Kidney (tissue), 14 donors: Measurements from ENCODE around the gene CASD1. TPM values are rescaled to one million over a fixed set of nuclear protein-coding genes. Genes with fewer than 3 reads are reported as not detected.

ENCODE experiments used
- DNase-seq, 5 donors: peaks; one replicate each; pipeline ENCODE4 v3.0.0-alpha.2; 2013 to 2020
- FAIRE-seq: peaks from 2 replicates; lab custom pipeline; 2012; peaks lifted over from hg19 to GRCh38; lab: Jason Lieb, UNC
- H3K27ac ChIP-seq, 2 donors: one replicate each; pipeline ENCODE4 v1.7.0; 2013; ENCODE audit warnings: low read depth in 2 of 2, low read length in 2 of 2, inconsistent platforms in 1 of 2
- H3K27me3 ChIP-seq: one replicate; pipeline ENCODE4 v1.7.1; 2013; ENCODE audit warnings: low read length, inconsistent platforms; ENCODE audit not compliant: control insufficient read depth, insufficient read depth
- H3K36me3 ChIP-seq, 3 donors: one replicate each; pipeline versions ENCODE4 v1.7.0 to v1.7.1; 2013; ENCODE audit warnings: low read length in 3 of 3, control low read depth in 1 of 3, inconsistent platforms in 1 of 3; ENCODE audit not compliant: insufficient read depth in 3 of 3, control insufficient read depth in 2 of 3
- H3K4me1 ChIP-seq, 3 donors: one replicate each; pipeline versions ENCODE4 v1.7.0 to v1.7.1; 2013; ENCODE audit warnings: low read length in 3 of 3, inconsistent platforms in 1 of 3, low read depth in 1 of 3; ENCODE audit not compliant: control insufficient read depth in 2 of 3, insufficient read depth in 2 of 3
- H3K4me3 ChIP-seq, 3 donors: one replicate each; pipeline versions ENCODE4 v1.7.0 to v1.8.1; 2013; ENCODE audit warnings: low read length in 3 of 3, control low read depth in 1 of 3, inconsistent platforms in 1 of 3
- H3K9ac ChIP-seq, 3 donors: one replicate each; pipeline versions ENCODE4 v1.7.0 to v1.7.1; 2013; ENCODE audit warnings: low read length in 3 of 3, control low read depth in 1 of 3, inconsistent platforms in 1 of 3
- H3K9me3 ChIP-seq, 3 donors: one replicate each; pipeline versions ENCODE4 v1.7.0 to v1.7.1; 2013; ENCODE audit warnings: low read length in 3 of 3, control low read depth in 1 of 3, inconsistent platforms in 1 of 3; ENCODE audit not compliant: control insufficient read depth in 2 of 3, insufficient read depth in 1 of 3
- intact Hi-C: fragments of 100-400 bp; cut with DNase I; formaldehyde crosslinking; loops from one replicate; pipeline ENCODE4 v1.11.1; 2022
- polyA plus RNA-seq: library from polyadenylated mRNA; stranded (reverse); fragments of 350-450 nt; fragmentation: Illumina TruSeq; extraction: RNeasy Lipid Tissue Mini Kit (QIAGEN cat#74804); gene quantifications from one replicate; pipeline ENCODE4 v1.2.3, GENCODE V29; 2014; ENCODE audit warnings: low read depth, low replicate concordance; ENCODE audit not compliant: insufficient read depth
- total RNA-seq: library from RNA; stranded (reverse); fragmentation: NEBNext Ultra II Directional; extraction: Animal tissue kit (Norgen Biotek cat#: 25700); gene quantifications from one replicate; pipeline ENCODE4 v1.2.1, GENCODE V29; 2021
- TF ChIP-seq, protein P1 (sequence below): IDR thresholded peaks from 3 replicates; pipeline ENCODE4 v1.5.1; 2012; ENCODE audit warnings: mild to moderate bottlenecking, moderate library complexity, borderline replicate concordance; ENCODE audit not compliant: insufficient read depth; ENCODE audit errors: extremely low read depth
- donor health status: control.
- donor health status: control.
- donor health status: control.
- donor health status: control.
- donor health status: control.
- donor health status: DM: yes; HTN: yes; CAD: no.
- donor health status: Normal renal cell carcinoma (clear cell type).

The CASD1 gene
- total and polyA plus RNA-seq, 2 donors from 2014 or later = 10.8 to 22.8 TPM

- FAIRE-seq = peak; percentile 83
- Histone ChIP-seq H3K9me3 (no peaks in the 10 kb centered on the region), H3K9ac (no peak overlapping the region), H3K27ac (no peak overlapping the region), H3K4me1 (peaks cover 0 to 9% (median 0%) of the 10 kb centered on the region in 3 donors), H3K27me3 (no peaks in the 10 kb centered on the region), H3K4me3 (no peak overlapping the region), H3K36me3 (no peaks in the 10 kb centered on the region)
- intact Hi-C loops = no loop called here
- DNase-seq = no peak
- TF ChIP-seq, protein P1, sequence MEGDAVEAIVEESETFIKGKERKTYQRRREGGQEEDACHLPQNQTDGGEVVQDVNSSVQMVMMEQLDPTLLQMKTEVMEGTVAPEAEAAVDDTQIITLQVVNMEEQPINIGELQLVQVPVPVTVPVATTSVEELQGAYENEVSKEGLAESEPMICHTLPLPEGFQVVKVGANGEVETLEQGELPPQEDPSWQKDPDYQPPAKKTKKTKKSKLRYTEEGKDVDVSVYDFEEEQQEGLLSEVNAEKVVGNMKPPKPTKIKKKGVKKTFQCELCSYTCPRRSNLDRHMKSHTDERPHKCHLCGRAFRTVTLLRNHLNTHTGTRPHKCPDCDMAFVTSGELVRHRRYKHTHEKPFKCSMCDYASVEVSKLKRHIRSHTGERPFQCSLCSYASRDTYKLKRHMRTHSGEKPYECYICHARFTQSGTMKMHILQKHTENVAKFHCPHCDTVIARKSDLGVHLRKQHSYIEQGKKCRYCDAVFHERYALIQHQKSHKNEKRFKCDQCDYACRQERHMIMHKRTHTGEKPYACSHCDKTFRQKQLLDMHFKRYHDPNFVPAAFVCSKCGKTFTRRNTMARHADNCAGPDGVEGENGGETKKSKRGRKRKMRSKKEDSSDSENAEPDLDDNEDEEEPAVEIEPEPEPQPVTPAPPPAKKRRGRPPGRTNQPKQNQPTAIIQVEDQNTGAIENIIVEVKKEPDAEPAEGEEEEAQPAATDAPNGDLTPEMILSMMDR = no peak
Measured at GRCh38 chr7:94514917-94515316, 5.3 kb downstream of the CASD1 start.

- FAIRE-seq (no peak), DNase-seq (peak in 1 of 5 donors; percentile 9)
- H3K9ac ChIP-seq = no peak overlapping the region
- H3K4me3 ChIP-seq = no peak overlapping the region
- H3K27me3 ChIP-seq = no peaks in the 10 kb centered on the region
- H3K4me1 ChIP-seq = no peaks in the 10 kb centered on the region
- TF ChIP-seq, protein P1 = no peak
- H3K27ac ChIP-seq = no peak overlapping the region
- intact Hi-C loops = no loop called here
- H3K9me3 ChIP-seq = no peaks in the 10 kb centered on the region
- H3K36me3 ChIP-seq = peaks cover 0 to 4% (median 0%) of the 10 kb centered on the region in 3 donors
Measured at GRCh38 chr7:94525923-94526322, 16.3 kb downstream of the CASD1 start.

GRCh38 chr7:94529516-94529915 lies 19.9 kb downstream of the CASD1 start:
- Histone ChIP-seq H3K9ac (no peak overlapping the region), H3K4me1 (no peaks in the 10 kb centered on the region), H3K36me3 (peaks cover 0 to 4% (median 0%) of the 10 kb centered on the region in 3 donors), H3K27ac (no peak overlapping the region), H3K4me3 (no peak overlapping the region), H3K9me3 (no peaks in the 10 kb centered on the region), H3K27me3 (no peaks in the 10 kb centered on the region)
- intact Hi-C loops = no loop called here
- no peak for FAIRE-seq
- TF ChIP-seq, protein P1 = no peak
- no peak for DNase-seq

DNA sequence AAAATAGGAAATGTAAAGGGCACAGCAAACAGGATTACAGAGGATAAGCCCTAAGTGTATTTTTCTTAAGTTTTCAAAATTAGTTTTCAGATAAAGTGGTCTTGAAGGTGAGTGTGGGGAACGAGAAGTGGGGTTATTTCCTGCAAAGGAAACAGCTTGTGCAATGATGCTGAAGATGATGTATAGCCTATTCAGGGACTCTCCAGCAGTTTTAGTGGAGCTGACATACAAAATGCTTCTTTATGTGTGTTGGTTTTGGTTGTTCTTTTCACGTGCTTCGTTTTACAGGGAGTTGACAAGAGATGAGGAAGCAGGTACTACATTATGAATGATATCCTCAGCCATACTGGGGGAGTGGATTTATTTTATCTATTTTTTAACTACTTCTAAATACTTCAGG lies 20.5 kb downstream of the CASD1 start:
- H3K27me3 ChIP-seq = no peaks in the 10 kb centered on the region
- no peak for DNase-seq
- TF ChIP-seq, protein P1 = no peak

More for the DNA sequence above, 20.5 kb downstream of the CASD1 start:
- no peaks in the 10 kb centered on the region for H3K4me1 ChIP-seq
- intact Hi-C loops = no loop called here
- H3K9me3 ChIP-seq = no peaks in the 10 kb centered on the region
- peaks cover 0 to 4% (median 0%) of the 10 kb centered on the region in 3 donors for H3K36me3 ChIP-seq
- no peak for FAIRE-seq
- H3K9ac ChIP-seq = no peak overlapping the region
- no peak overlapping the region for H3K4me3 ChIP-seq
- H3K27ac ChIP-seq = no peak overlapping the region
